Mammary epithelial cell (primary cell): Measurements from ENCODE around the gene KIAA1586.

Experiments used
- CTCF ChIP-seq, 2 donors: IDR thresholded peaks in 1 of 2; conservative IDR thresholded peaks in 1 of 2; 2 replicates each; pipeline ENCODE4 v1.5.1; 2011 to 2012; ENCODE audit warnings: inconsistent platforms in 2 of 2, low read length in 2 of 2, mild to moderate bottlenecking in 2 of 2, control low read depth in 1 of 2, low read depth in 1 of 2; ENCODE audit not compliant: insufficient read depth in 1 of 2; ENCODE audit errors: extremely low read depth in 1 of 2
- EZH2 ChIP-seq: IDR thresholded peaks from 2 replicates; pipeline ENCODE4 v1.6.1; 2012; ENCODE audit warnings: low read length, inconsistent platforms, borderline replicate concordance

DNA sequence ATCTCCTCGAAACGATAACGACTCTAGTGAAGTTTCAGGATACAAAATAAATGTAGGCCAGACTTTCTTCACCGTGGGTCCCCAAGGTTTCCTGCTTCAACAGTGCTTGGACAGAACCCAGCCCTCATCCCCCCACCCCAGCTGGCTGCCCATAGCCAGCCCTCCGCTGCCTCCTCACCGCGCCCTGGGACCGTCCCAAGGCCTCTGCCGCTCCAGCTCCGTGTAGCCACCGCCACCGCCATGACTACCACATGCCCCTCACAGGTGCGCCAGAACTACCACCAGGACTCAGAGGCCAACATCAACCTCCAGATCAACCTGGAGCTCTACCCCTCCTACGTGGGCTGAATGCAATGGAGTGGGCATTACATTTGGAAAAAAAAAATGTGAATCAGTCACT is 42.2 kb upstream of the KIAA1586 start:
- no peak for TF ChIP-seq EZH2
- TF ChIP-seq CTCF (conservative IDR thresholded peaks at IDR 0.05 in 1 of 2, IDR thresholded peaks at IDR 0.05 in 1 of 2; ENCODE audit: extremely low read depth in 1 of 2, insufficient read depth in 1 of 2, low read depth in 1 of 2, low read length in 2 of 2), result no peak
